NT2/D1 (cell line): ENCODE measurements around the gene NR2C2.
"Not testable (repeated sequence)": the region's sequence is repeated elsewhere in the genome, so short reads cannot be mapped to it uniquely, and the experiment has no call there.

Experiments used
- DNase-seq: peaks from one replicate; pipeline ENCODE4 v3.0.0-alpha.2; 2011; ENCODE audit warnings: low read depth, low spot score
- H3K27me3 ChIP-seq: 2 replicates; pipeline ENCODE4 v1.6.0; 2011; ENCODE audit warnings: mild to moderate bottlenecking; ENCODE audit not compliant: insufficient read length, insufficient read depth
- H3K36me3 ChIP-seq: 2 replicates; pipeline ENCODE4 v1.6.1; 2011; ENCODE audit warnings: mild to moderate bottlenecking, low read length, mixed read lengths; ENCODE audit not compliant: insufficient read depth, insufficient read length
- H3K4me1 ChIP-seq: 2 replicates; pipeline ENCODE4 v1.5.1; 2011; ENCODE audit not compliant: insufficient read depth, insufficient read length
- H3K4me3 ChIP-seq: 2 replicates; pipeline ENCODE4 v1.5.1; 2011; ENCODE audit warnings: low read depth; ENCODE audit not compliant: insufficient read length
- H3K9ac ChIP-seq: 2 replicates; pipeline ENCODE4 v1.6.0; 2011; ENCODE audit warnings: low read depth; ENCODE audit not compliant: insufficient read length
- H3K9me3 ChIP-seq: 2 replicates; pipeline ENCODE4 v1.5.1; 2011; ENCODE audit warnings: mild to moderate bottlenecking, low read length; ENCODE audit not compliant: insufficient read depth
- SUZ12 ChIP-seq: IDR thresholded peaks from 2 replicates; pipeline ENCODE4 v1.6.1; 2011; ENCODE audit not compliant: insufficient read length, insufficient read depth; ENCODE audit errors: extremely low read depth
- YY1 ChIP-seq: IDR thresholded peaks from 2 replicates; pipeline ENCODE4 v1.6.1; 2011; ENCODE audit not compliant: insufficient read length, insufficient read depth
- ZNF274 ChIP-seq: IDR thresholded peaks from 2 replicates; pipeline ENCODE4 v1.6.1; 2011; ENCODE audit warnings: mild to moderate bottlenecking, low read depth, low read length

Gene NR2C2

GRCh38 chr3:14991818-14992612 is 44.6 kb downstream of the NR2C2 start:
- no peak overlapping the region for H3K9ac ChIP-seq
- no peak for DNase-seq
- H3K27me3 ChIP-seq: no peaks in the 10 kb centered on the region
- no peak overlapping the region for H3K4me3 ChIP-seq
- peaks cover 8% of the 10 kb centered on the region for H3K4me1 ChIP-seq
- no peaks in the 10 kb centered on the region for H3K9me3 ChIP-seq
- no peaks in the 10 kb centered on the region for H3K36me3 ChIP-seq
- TF ChIP-seq ZNF274: no peak
- no peak for TF ChIP-seq SUZ12
- no peak for TF ChIP-seq YY1

- no peak overlapping the region for H3K9ac ChIP-seq
- no peak for DNase-seq
- H3K36me3 ChIP-seq: peaks cover 4% of the 10 kb centered on the region
- TF ChIP-seq ZNF274 (no peak), YY1 (no peak), SUZ12 (no peak)
- no peak overlapping the region for H3K4me3 ChIP-seq
- no peaks in the 10 kb centered on the region for H3K27me3 ChIP-seq
- H3K4me1 ChIP-seq: no peaks in the 10 kb centered on the region
- peaks cover 5% of the 10 kb centered on the region; the same call in 1 of the 2 replicates for H3K9me3 ChIP-seq
Observed at GRCh38 chr3:14997941-14998340, 50.6 kb downstream of the NR2C2 start.

GRCh38 chr3:14999182-14999581 is 51.8 kb downstream of the NR2C2 start:
- H3K27me3 ChIP-seq, H3K9ac ChIP-seq, H3K9me3 ChIP-seq: not testable (repeated sequence)

GRCh38 chr3:15007681-15008141 is 60.3 kb downstream of the NR2C2 start:
- Histone ChIP-seq H3K4me1 (no peaks in the 10 kb centered on the region), H3K27me3 (no peaks in the 10 kb centered on the region), H3K4me3 (no peak overlapping the region), H3K9me3 (no peaks in the 10 kb centered on the region), H3K36me3 (peaks cover 21% of the 10 kb centered on the region), H3K9ac (no peak overlapping the region)
- no peak for DNase-seq
- TF ChIP-seq ZNF274: no peak
- TF ChIP-seq YY1: no peak
- no peak for TF ChIP-seq SUZ12

More at GRCh38 chr3:14999182-14999581, 51.8 kb downstream of the NR2C2 start:
- not testable (repeated sequence) for H3K4me3 ChIP-seq, DNase-seq, H3K36me3 ChIP-seq, H3K4me1 ChIP-seq

- H3K4me1 ChIP-seq: no peaks in the 10 kb centered on the region
- TF ChIP-seq YY1: no peak
- no peak for TF ChIP-seq ZNF274
- no peak for TF ChIP-seq SUZ12
- no peak for DNase-seq
- H3K36me3 ChIP-seq: peaks cover 28% of the 10 kb centered on the region
- no peak overlapping the region for H3K9ac ChIP-seq
- H3K9me3 ChIP-seq: no peaks in the 10 kb centered on the region
- H3K27me3 ChIP-seq: no peaks in the 10 kb centered on the region
- H3K4me3 ChIP-seq: no peak overlapping the region
Observed at GRCh38 chr3:15009167-15009566, 61.8 kb downstream of the NR2C2 start.

- Histone ChIP-seq H3K4me3 (no peak overlapping the region), H3K9ac (no peak overlapping the region), H3K27me3 (no peaks in the 10 kb centered on the region), H3K36me3 (peaks cover 43% of the 10 kb centered on the region), H3K9me3 (no peaks in the 10 kb centered on the region), H3K4me1 (no peaks in the 10 kb centered on the region)
- DNase-seq: no peak
- TF ChIP-seq ZNF274: no peak
- TF ChIP-seq YY1: no peak
- no peak for TF ChIP-seq SUZ12
Observed at GRCh38 chr3:15010664-15011063, 63.3 kb downstream of the NR2C2 start.

- Histone ChIP-seq H3K27me3 (no peaks in the 10 kb centered on the region), H3K9me3 (no peaks in the 10 kb centered on the region), H3K9ac (no peak overlapping the region), H3K4me1 (no peaks in the 10 kb centered on the region), H3K4me3 (no peak overlapping the region), H3K36me3 (peaks cover 48% of the 10 kb centered on the region)
- TF ChIP-seq SUZ12: no peak
- TF ChIP-seq YY1: no peak
- TF ChIP-seq ZNF274: no peak
- no peak for DNase-seq
Observed at GRCh38 chr3:15011174-15011573, 63.8 kb downstream of the NR2C2 start.
